Fibroblast of skin of left quadriceps (primary cell): Measurements from ENCODE around the gene DAGLA.
"Not testable (repeated sequence)": the region's sequence is repeated elsewhere in the genome, so short reads cannot be mapped to it uniquely, and the experiment has no call there.

Experiments used
- DNase-seq, 2 experiments: peaks; one replicate each; pipeline ENCODE4 v3.0.0-alpha.2; 2013; ENCODE audit warnings: low read depth in 2 of 2

The DAGLA gene, protein sequence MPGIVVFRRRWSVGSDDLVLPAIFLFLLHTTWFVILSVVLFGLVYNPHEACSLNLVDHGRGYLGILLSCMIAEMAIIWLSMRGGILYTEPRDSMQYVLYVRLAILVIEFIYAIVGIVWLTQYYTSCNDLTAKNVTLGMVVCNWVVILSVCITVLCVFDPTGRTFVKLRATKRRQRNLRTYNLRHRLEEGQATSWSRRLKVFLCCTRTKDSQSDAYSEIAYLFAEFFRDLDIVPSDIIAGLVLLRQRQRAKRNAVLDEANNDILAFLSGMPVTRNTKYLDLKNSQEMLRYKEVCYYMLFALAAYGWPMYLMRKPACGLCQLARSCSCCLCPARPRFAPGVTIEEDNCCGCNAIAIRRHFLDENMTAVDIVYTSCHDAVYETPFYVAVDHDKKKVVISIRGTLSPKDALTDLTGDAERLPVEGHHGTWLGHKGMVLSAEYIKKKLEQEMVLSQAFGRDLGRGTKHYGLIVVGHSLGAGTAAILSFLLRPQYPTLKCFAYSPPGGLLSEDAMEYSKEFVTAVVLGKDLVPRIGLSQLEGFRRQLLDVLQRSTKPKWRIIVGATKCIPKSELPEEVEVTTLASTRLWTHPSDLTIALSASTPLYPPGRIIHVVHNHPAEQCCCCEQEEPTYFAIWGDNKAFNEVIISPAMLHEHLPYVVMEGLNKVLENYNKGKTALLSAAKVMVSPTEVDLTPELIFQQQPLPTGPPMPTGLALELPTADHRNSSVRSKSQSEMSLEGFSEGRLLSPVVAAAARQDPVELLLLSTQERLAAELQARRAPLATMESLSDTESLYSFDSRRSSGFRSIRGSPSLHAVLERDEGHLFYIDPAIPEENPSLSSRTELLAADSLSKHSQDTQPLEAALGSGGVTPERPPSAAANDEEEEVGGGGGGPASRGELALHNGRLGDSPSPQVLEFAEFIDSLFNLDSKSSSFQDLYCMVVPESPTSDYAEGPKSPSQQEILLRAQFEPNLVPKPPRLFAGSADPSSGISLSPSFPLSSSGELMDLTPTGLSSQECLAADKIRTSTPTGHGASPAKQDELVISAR

DNA sequence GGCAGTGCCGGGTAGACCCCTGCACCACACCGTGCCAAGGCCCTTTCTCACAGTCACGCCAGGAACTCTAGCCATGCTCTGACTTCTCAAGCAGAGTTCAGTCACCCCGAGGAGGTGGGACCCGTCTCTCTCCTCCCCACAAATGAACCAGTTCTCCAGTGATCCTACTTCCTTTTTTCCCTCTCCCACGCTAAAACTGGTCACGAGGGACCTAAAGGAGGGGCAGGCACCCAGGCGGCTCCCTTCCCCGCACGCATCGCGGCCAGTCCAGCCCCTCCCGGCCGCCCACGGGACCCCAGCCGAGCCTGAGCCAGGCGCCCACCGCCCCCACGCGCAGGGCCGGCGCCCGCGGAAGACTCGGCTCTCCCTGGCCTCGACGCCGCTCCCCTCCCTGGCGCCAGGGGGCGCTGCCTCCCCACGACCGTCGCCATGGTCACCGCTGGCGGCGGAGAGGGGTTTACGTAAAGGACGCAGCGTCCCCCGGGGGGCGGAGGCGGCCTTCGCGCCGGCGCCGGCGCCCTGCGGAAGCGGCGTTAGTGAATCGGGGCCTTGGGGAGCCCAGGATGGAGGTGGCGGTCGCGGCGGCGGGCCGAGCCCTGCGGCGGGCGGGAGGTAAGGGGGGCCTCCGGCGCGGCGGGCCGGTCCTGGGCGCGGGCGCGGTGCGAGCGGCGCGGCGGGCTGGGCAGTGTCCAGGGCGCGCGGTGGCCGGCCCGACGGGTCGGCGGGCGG lies at the start of gene DAGLA:
Gene DAGLA, plus strand, starts transcription at position 499 of the 729 bp plus-strand sequence. CDS start 39,765 bp downstream, outside the sequence.
- peak; percentile 21 to 24 for DNase-seq

DNA sequence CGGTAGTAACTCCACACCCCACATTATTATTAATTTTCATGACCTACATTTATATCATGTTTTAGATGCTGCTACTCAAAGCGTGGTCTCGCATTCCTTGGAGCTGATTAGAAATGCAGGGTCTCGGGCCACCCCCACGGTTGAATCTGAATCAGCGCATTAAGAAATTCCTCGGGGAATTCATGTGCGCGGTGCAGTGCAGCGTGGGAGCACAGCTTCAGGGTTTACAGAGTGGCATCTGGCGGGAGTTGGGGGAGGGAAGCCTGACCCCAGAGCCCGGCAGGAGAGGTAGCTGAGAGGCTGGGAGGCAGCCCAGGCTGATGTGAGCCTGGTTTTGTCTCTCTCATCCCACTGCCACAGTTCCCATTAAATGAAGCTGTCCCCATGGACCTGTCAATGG lies 48.1 kb upstream of the DAGLA start:
- no peak for DNase-seq

DNA sequence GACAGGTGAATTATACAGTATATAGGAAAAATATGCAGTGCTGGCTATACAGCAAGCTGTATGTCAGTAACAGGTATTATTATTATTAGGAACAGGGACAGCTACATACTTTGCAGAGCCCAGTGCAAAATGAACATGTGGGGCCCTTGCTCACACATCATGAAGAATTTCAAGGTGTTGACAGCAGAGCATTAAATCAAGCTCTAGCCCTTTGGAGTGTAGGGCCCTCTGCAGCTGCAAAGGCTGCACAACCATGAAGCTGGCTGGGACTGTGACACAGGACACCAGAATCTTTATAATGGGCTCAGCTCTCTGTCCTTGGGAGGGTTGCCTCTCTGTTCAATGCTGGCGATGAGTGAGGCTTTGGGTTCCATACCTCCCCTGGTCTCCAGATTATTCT lies 44.9 kb upstream of the DAGLA start:
- no peak for DNase-seq

DNA sequence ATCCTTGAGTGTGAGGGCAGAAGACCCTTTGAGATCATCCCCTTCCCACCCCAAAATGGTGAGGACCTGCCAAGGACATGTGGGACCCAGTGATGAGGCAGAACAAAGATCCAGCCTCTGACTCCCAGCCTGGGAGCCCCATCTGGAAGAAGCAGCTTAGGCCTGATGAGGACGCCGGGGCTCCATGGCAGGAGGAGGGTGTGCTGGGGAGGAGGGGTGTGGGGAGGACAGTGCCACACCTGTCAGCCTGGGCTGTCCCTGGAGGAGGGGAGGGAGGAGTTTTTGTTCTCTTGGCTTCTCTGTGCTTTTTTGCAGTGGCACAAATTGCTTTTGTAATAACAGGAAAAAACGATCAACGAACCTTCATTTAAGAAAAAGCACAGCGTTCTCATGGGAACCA lies 44.4 kb upstream of the DAGLA start:
- no peak for DNase-seq

DNA sequence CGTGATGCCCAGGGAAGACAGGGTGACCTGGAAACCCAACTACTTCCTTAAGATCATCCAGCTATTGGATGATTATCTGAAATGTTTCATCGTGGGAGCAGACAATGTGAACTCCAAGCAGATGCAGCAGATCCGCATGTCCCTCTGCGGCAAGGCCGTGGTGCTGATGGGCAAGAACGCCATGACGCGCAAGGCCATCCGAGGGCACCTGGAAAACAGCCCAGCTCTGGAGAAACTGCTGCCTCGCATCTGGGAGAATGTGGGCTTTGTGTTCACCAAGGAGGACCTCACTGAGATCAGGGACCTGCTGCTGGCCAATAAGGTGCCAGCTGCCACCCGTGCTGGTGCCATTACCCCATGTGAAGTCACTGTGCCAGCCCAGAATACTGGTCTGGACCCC lies 43.5 kb upstream of the DAGLA start:
- no peak for DNase-seq

DNA sequence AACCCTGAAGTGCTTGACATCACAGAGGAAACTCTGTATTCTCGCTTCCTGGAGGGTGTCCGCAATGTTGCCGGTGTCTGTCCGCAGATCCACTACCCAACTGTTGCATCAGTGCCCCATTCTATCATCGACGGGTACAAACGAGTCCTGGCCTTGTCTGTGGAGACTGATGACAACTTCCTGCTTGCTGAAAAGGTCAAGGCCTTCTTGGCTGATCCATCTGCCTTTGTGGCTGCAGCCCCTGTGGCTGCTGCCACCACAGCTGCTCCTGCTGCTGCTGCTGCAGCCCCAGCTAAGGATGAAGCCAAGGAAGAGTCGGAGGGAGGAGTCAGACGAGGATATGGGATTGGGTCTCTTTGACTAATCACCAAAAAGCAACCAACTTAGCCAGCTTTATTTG lies 42.9 kb upstream of the DAGLA start:
- no peak for DNase-seq

GRCh38 chr11:61639816-61640443 lies 40.3 kb upstream of the DAGLA start:
- DNase-seq: peak in 1 of 2 experiments; percentile 13

- DNase-seq: no peak
These were observed 38.0 kb upstream of the DAGLA start for GRCh38 chr11:61642162-61642561.

GRCh38 chr11:61645179-61645868 lies 34.9 kb upstream of the DAGLA start:
- DNase-seq: no peak

- DNase-seq: no peak
These were observed 32.7 kb upstream of the DAGLA start for GRCh38 chr11:61647529-61647928.

- no peak for DNase-seq
These were observed 29.2 kb upstream of the DAGLA start for GRCh38 chr11:61650781-61651571.

DNA sequence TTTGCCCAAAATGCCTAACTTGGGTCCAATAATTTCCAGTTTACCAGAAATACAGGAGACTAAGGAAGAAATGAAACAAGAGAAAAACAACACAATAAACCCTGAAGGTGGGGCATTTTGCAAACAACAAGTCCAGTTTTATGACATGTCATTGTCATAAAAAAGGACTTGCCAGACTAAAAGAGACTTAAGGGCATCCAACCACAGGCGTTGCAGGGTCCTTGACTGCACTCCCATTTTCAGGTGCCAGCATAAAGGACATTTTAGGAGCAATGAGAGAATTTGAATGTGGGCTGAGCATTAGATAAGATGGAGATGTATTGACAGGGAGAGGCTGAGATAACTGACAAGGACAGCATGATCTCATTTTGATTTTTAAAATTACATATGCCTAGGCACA lies 28.1 kb upstream of the DAGLA start:
- no peak for DNase-seq

DNA sequence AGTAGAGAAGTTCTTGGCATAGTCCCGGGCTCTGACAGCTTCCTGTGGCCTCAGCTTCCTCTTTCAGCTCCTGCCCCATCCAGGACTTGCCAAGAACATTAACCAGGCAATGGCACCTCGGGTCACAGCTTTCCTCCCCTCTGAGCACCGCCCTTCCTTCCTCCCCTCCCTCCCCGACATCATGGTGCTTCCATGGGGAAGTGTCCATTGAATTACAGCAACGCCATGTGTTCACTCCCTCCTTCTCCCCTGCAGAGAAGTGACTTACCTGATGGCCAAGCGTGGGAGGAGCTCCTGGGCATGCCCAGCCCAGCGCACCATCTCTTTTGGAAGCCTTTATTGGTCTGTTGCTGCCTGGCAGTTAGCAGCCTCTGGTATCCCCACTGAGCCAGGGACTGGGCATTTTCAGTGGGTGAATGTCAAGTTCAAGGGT lies 25.8 kb upstream of the DAGLA start:
- DNase-seq: no peak

DNA sequence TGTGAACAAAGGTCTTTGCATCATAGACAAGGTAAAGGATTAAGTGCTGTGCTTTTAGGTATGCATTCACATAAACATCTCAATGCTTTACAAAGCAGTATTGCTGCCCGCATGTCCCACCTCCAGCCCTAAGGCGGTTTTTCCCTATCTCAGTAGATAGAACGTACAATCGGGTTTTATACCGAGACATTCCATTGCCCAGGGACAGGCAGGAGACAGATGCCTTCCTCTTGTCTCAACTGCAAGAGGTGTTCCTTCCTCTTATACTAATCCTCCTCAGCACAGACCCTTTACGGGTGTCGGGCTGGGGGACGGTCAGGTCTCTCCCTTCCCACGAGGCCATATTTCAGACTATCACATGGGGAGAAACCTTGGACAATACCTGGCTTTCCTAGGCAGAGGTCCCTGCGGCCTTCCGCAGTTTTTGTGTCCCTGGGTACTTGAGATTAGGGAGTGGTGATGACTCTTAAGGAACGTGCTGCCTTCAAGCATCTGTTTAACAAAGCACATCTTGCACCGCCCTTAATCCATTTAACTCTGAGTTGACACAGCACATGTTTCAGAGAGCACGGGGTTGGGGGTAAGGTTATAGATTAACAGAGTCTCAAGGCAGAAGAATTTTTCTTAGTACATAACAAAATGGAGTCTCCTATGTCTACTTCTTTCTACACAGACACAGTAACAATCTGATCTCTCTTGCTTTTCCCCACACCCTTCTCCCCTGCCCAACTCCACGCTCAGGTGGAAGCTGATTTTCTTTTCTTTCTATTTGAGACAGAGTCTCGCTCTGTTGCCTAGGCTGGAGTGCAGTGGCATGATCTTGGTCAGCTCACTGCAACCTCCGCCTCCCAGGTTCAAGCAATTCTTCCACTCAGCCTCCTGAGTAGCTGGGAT lies 24.7 kb upstream of the DAGLA start:
- DNase-seq: not testable (repeated sequence)

- DNase-seq: no peak
These were observed 23.7 kb upstream of the DAGLA start for GRCh38 chr11:61656347-61657077.

GRCh38 chr11:61657566-61658290 lies 22.5 kb upstream of the DAGLA start:
- no peak for DNase-seq

GRCh38 chr11:61659413-61660196 lies 20.6 kb upstream of the DAGLA start:
- no peak for DNase-seq
